T47D (cell line): ENCODE data around the gene PHPT1.
A peak's percentile ranks its signal among the peaks of the same experiment; 100 is the strongest.

Experiments used
- DNase-seq, 2 experiments: peaks; one replicate each; pipeline versions ENCODE4 v3.0.0 to v3.0.0-alpha.2; 2011 to 2012; ENCODE audit warnings: low read depth in 1 of 2, low spot score in 1 of 2
- JUND ChIP-seq: IDR thresholded peaks from 2 replicates; pipeline ENCODE4 v1.6.1; 2012; ENCODE audit warnings: low read depth
- in situ Hi-C: cut with HindIII; loops from 2 replicates; pipeline ENCODE4 v1.10.0; 2016; ENCODE audit warnings: low sequenced_read_pairs, low pct_unique_long_range_greater_than_20kb

PHPT1 gene

DNA sequence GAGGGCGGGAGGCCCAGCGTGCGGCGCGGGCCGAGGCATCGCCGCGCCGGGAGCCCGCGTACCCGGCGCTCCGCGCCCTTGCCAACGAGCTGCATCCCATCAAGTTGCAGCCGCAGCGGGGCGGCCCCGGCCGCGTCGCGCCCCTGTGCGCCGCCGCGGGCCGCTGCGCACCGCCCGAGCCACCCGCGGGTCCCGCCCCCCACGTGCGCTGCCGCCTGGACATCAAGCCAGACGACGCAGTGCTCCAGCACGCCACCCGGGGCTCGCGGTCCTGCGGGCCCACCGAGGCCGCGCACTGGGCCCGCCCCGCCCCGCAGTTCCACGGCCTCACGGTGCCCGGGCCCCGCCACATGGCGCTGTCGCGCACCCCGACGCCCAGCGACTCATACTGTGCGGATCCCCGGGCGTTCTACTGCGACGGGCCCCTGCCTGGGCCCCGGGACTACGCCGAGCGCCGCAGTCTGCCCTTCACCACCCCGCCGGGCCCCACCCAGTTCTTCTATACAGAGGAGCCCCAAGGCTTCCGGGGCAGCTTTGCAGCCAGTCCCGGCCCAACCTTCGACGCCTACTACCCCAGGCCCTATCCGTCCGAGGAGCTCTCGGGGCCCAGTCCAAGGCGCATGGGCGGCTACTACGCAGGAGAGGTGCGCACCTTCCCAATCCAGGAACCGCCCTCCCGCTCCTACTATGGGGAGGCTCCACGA, 4.3 kb upstream of the PHPT1 start:
- DNase-seq: no peak
- in situ Hi-C loops: no loop called here

DNA sequence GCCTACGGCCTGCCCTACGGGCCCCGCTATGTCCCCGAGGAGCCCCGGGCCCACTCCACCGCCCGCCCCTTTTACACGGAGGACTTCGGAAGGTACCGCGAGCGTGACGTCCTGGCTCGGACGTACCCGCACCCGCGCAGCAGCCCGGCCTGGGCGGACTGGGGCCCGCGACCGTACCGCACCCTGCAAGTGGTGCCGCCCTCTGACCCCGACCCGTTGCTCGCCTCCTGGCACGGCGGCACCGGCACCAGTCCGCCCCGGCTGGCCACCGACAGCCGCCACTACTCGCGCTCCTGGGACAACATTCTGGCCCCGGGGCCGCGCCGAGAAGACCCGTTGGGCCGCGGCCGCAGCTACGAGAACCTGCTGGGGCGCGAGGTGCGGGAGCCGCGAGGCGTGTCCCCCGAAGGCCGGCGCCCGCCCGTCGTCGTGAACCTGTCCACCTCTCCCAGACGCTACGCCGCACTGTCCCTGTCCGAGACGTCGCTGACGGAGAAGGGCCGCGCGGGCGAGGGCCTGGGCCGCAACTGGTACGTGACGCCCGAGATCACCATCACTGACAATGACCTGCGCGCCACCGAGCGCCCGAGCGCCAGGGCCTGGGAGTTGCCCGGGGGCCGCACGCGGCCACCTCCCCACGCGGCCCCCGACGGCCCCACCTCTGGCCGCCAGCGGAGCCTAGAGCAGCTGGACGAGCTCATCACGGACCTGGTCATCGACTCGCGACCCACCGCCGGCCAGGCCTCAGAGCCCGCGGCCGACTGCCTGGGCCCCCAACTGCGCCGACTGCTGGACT, 3.5 kb upstream of the PHPT1 start:
- DNase-seq: no peak
- in situ Hi-C loops: no loop called here
- no peak for TF ChIP-seq JUND

More for the DNA sequence above, 4.3 kb upstream of the PHPT1 start:
- TF ChIP-seq JUND: no peak

DNA sequence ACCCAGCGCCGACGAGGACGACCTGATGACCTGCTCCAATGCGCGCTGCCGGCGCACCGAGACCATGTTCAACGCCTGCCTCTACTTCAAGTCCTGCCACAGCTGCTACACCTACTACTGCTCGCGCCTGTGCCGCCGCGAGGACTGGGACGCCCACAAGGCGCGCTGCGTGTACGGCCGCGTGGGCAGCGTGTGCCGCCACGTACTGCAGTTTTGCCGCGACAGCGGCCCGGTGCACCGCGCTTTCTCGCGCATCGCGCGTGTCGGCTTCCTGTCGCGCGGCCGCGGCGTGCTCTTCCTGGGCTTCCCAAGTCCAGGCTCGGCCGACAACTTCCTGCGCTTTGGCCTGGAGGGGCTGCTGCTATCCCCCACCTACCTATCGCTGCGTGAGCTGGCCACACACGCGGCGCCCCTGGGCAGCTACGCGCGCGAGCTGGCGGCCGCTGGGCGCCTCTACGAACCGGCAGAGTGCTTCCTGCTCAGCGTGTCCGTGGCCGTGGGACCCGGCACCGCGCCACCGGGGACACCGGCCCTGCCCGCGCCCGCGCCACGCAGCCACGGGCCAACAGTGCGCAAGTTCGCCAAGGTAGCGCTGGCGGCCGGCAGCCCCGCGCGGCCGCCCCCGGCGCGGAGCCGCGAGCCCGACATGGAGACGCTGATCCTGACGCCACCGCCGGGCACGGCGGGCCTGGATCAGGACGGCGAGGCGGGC, 2.7 kb upstream of the PHPT1 start:
- no peak for DNase-seq
- no peak for TF ChIP-seq JUND
- in situ Hi-C loops: no loop called here

DNA sequence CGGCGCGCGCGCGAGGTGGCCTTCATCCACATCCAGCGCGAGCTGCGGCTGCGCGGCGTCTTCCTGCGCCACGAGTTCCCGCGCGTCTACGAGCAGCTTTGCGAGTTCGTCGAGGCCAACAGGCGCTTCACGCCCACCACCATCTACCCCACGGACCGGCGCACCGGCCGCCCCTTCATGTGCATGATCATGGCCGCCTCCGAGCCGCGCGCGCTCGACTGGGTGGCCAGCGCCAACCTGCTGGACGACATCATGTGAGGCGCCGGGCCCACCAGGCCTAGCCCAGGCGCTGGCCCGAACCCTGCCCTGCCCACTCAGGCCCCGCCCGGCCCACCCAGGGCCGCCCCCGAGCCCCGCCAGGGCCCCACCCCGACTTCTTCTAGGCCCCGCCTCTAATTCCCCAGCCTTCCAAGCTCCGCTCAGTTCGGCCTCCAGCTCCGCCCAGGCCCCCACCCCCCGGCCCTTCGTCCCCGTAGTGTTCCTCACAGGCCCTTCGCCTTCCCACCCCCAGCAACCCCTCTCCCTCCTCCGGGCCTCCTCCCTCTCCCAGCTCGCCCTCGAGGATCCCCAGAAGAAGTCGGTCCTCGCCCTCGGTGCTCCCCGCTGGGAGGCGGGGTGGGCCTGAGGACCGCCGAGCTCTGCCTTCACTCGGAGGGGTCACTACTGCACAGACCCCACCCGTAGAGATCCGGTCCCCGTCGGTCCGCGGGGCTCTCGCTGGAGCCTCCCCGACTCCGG, 2.0 kb upstream of the PHPT1 start:
- TF ChIP-seq JUND: no peak
- DNase-seq: peak; percentile 77 to 89
- in situ Hi-C loops: no loop called here

DNA sequence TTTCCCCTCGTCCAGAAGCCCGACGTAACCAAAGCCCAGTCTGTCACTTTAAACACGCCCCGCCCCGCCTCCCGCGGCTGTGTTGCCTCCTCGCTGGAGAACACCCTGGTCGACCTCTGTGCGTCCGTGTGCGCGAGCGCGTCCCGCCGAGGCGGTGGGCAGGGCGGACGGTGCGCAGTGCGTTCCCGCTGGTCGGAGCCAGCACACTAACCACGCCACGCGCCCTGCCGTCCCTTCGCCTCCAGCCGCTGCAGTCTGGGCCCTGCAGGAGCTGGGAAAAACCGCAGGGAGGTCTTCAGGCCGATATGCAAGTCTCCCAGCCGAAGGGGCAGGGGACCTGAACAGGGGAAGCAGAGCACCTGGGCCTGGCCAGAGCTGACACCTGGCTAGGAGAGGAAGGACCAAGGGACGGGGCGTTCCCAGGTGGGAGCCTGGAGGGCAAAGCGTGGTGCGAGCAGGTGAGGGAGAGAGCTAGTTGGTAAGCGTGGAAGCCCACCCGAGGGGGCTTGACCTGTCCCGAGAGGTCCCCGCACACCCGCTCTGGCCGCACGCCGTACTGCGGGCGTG, 1.3 kb upstream of the PHPT1 start:
- TF ChIP-seq JUND: no peak
- peak; percentile 94 to 96 for DNase-seq
- in situ Hi-C loops: no loop called here

DNA sequence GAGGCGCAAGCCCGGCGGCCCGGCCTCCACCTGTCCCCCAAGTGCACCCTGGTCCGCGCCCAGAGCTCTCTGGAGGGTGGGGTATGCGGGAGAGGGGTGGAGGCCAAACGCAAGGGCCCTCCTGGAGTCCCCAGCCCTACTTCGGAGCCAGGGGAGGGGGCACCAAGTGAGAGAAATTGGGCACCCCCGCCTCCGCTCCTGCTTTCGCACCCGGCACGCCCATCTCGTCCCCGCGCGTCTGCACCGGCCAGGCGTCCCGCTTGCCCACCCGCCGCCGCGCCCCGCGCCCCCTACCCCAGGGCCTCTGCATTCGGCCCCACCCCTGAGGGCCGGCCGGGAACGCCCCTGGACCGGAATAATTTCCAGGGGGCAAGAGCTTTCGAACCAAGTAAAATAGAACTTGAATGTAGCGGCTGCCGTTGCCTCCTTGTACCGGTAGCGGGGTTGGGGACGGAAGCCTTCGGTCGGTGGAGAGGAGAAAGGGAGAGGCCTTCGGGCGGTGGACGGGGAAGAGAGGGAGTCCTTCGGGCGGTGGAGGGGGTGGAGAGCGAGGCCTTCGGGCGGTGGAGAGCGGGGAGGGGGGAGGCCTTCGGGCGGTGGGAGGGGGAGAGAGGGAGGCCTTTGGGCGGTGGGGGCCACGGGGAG, 694 bp upstream of the PHPT1 start:
- DNase-seq: peak; percentile 68
- TF ChIP-seq JUND: no peak
- in situ Hi-C loops: no loop called here

DNA sequence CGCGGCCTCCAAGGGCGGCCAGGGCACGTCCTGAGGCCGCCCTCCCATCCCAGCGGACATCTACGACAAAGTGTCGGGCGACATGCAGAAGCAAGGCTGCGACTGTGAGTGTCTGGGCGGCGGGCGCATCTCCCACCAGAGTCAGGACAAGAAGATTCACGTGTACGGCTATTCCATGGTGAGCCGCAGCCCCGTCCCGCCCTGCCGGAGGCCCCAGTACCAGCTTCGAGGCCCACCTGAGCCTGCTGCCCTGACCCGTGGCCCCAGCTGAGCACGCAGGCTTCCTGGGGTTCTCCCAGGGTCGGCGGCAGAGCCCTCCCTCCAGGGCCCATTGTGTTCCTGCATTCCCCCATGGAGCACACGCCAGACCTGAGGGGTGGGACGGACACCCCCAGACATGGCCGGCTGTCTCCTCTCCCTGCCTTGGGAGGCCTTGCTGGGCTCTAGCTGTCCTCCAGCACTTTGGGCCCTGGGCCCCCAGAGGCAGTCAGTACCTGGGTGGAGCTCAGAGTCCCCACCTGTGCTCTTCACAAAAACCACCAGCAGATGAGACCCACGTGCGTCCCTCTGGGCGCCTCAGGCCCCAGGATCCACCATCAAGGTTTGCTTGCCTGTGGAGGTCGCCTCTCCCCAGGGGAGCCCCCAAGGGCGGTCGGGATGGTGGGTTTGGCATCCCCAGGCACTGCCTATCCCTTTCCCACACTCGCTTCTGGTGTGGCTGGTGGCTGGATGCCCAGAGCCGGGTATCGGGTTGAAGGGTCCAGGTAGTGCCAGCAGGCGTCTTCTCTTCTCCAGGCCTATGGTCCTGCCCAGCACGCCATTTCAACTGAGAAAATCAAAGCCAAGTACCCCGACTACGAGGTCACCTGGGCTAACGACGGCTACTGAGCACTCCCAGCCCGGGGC, 1.0 kb downstream of the PHPT1 start:
- in situ Hi-C loops: no loop called here
- no peak for TF ChIP-seq JUND
- no peak for DNase-seq

DNA sequence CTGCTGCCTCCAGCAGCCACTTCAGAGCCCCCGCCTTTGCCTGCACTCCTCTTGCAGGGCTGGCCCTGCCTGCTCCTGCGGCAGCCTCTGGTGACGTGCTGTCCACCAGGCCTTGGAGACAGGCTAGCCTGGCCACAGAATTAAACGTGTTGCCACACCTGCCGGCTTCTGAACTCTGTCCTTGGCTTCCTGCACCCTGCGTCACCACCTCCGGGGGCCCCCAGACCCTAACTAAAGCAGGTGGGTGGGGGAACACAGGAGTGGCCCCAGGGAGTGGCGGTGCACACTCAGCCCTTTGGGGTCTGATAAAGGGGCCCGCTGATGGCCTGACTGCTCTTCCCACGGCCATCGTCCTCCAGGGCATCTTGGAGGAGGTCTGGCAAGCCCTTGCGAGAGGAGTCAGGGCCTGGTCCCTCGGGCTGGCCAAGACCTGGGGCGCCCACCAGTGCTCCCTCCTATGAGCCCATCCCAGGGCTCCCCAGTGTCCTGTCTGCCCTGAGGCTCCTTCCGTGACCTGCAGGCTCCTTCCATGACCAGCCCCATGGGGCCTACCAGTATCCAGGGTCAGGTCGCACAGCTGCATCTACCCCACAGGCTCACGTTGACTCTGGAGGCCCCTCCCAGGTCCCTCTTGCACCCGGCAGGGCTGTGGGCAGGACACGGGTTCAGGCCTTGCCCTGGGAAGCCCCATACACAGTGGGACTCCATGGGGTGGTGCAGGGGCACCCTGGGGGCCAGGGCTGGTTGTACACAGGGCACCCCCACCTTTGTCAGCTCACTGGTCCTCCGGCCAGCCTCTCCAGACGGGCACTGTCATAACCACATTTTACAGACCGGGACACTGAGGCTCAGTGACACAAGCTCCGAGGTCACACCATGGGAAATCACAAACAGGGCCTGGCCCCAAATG, 1.9 kb downstream of the PHPT1 start:
- no peak for TF ChIP-seq JUND
- no peak for DNase-seq
- in situ Hi-C loops: no loop called here

DNA sequence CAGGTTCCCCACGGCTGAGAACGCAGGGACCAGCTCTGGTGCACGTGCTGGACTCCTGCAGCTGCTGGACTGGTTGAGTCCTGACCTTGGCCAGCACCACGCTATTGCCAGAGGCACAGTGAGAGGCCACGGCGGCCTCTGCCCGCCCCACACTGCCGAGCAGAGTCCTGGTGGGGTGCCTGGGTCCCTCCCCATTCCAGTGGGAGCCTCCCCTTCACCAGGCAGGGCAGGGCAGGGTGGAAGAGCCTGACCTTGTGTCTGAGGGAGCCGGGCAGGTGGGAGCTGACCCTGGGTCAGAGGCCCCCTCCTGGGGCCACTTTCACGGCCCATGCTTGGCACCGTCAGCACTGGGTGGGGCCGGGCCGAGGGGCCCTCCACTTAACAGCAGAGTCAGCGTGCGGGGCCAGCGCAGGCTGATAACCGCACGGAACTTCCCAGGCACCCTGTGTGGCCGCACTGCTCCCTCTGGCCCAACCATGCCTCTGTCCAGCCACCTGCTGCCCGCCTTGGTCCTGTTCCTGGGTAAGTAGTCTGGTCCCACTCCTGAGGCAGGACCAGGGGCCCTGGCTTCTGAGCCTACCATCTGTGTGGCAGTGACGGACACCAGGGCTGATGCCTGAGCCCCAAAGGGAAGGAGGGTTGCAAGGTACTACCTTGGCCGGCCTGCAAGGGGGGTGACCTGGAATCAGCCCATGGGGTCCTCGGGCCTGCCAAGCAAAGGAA, 2.9 kb downstream of the PHPT1 start, which contains the start of gene MAMDC4:
Gene MAMDC4 (plus strand): TSS at position 406 of the 723 bp plus-strand sequence. CDS start 71 bp downstream, at position 477.
- peak in 1 of 2 experiments; percentile 51 for DNase-seq
- in situ Hi-C loops: no loop called here
- no peak for TF ChIP-seq JUND
